HUES48 (cell line): ENCODE data around the gene PITRM1.
"Not testable (repeated sequence)": the region's sequence is repeated elsewhere in the genome, so short reads cannot be mapped to it uniquely, and the experiment has no call there.

Experiments used
- H3K27ac ChIP-seq: one replicate; pipeline ENCODE4 v1.7.0; 2013; ENCODE audit warnings: low read depth, low read length, inconsistent platforms
- H3K27me3 ChIP-seq: 2 replicates; pipeline ENCODE4 v1.6.1; 2013; ENCODE audit warnings: mild to moderate bottlenecking, low read length; ENCODE audit not compliant: control insufficient read depth, insufficient read depth
- H3K36me3 ChIP-seq: 2 replicates; pipeline ENCODE4 v1.6.1; 2013; ENCODE audit warnings: low read length; ENCODE audit not compliant: control insufficient read depth, insufficient read depth
- H3K4me1 ChIP-seq: 2 replicates; pipeline ENCODE4 v1.6.1; 2013; ENCODE audit warnings: mild to moderate bottlenecking, low read length; ENCODE audit not compliant: control insufficient read depth, insufficient read depth
- H3K4me3 ChIP-seq: 2 replicates; pipeline ENCODE4 v1.5.1; 2013; ENCODE audit warnings: mild to moderate bottlenecking, low read depth, low read length
- H3K9ac ChIP-seq: 2 replicates; pipeline ENCODE4 v1.6.1; 2013; ENCODE audit warnings: mild to moderate bottlenecking, low read depth, low read length, moderate library complexity
- H3K9me3 ChIP-seq: 2 replicates; pipeline ENCODE4 v1.6.1; 2013; ENCODE audit warnings: low read length; ENCODE audit not compliant: control insufficient read depth, insufficient read depth

The PITRM1 gene

GRCh38 chr10:3107426-3107961 is 65.1 kb downstream of the PITRM1 start:
- Histone ChIP-seq H3K36me3 (peaks cover 87% of the 10 kb centered on the region), H3K4me3 (no peak overlapping the region)

GRCh38 chr10:3106928-3107425 is 65.6 kb downstream of the PITRM1 start:
- Histone ChIP-seq H3K4me3 (no peak overlapping the region), H3K9me3 (no peaks in the 10 kb centered on the region), H3K4me1 (peaks cover 4% of the 10 kb centered on the region; the same call in 1 of the 2 replicates), H3K36me3 (peaks cover 82% of the 10 kb centered on the region), H3K9ac (no peak overlapping the region), H3K27me3 (no peaks in the 10 kb centered on the region), H3K27ac (no peak overlapping the region)

More at GRCh38 chr10:3107426-3107961, 65.1 kb downstream of the PITRM1 start:
- Histone ChIP-seq H3K4me1 (peaks cover 4% of the 10 kb centered on the region; the same call in 1 of the 2 replicates), H3K27me3 (no peaks in the 10 kb centered on the region), H3K9me3 (no peaks in the 10 kb centered on the region), H3K9ac (no peak overlapping the region), H3K27ac (no peak overlapping the region)

DNA sequence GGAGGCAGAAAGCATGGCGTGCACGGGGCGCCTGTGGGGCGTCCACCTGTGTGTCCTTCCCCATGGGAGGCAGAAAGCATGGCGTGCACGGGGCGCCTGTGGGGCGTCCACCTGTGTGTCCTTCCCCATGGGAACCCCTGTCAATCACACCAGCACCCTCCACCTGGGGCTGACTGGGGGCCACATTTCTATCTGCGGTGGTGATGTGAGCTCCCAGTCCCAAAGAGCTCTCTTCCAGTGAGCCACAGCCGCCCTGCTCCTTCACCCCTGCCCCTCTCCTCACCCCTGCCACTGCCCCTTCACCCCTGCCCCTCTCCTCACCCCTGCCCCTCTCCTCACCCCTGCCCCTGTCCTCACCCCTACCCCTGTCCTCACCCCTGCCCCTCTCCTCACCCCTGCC is 66.3 kb downstream of the PITRM1 start:
- H3K36me3 ChIP-seq = peaks cover 80% of the 10 kb centered on the region
- not testable (repeated sequence) for H3K9ac ChIP-seq, H3K27me3 ChIP-seq, H3K4me1 ChIP-seq, H3K9me3 ChIP-seq, H3K27ac ChIP-seq, H3K4me3 ChIP-seq

DNA sequence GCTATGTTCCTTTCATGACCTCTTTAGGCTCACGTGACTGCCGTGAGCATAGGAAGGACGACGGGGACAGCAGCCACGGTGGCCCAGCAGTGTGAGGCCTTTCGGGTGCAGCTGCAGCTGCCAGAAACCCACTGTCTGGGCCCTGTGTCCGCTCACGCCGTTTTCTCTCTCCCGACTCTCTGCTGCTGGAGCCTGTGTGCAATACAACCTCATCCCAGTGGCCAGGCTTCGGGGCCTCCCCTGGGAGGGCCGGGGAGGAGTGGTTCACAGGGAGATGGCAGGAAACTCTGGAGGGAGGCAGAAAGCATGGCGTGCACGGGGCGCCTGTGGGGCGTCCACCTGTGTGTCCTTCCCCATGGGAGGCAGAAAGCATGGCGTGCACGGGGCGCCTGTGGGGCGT is 66.7 kb downstream of the PITRM1 start:
- no peak overlapping the region for H3K4me3 ChIP-seq
- H3K9me3 ChIP-seq = no peaks in the 10 kb centered on the region
- H3K36me3 ChIP-seq = peaks cover 80% of the 10 kb centered on the region
- peaks cover 4% of the 10 kb centered on the region; the same call in 1 of the 2 replicates for H3K4me1 ChIP-seq
- no peak overlapping the region for H3K27ac ChIP-seq
- H3K9ac ChIP-seq = no peak overlapping the region
- no peaks in the 10 kb centered on the region for H3K27me3 ChIP-seq

- Histone ChIP-seq H3K27ac (no peak overlapping the region), H3K36me3 (peaks cover 80% of the 10 kb centered on the region), H3K27me3 (no peaks in the 10 kb centered on the region), H3K4me1 (peaks cover 4% of the 10 kb centered on the region; the same call in 1 of the 2 replicates), H3K9ac (no peak overlapping the region), H3K9me3 (no peaks in the 10 kb centered on the region), H3K4me3 (no peak overlapping the region)
These were observed 67.4 kb downstream of the PITRM1 start for GRCh38 chr10:3105166-3105565.

GRCh38 chr10:3104251-3104918 is 68.2 kb downstream of the PITRM1 start:
- Histone ChIP-seq H3K9me3 (no peaks in the 10 kb centered on the region), H3K27ac (no peak overlapping the region), H3K4me3 (no peak overlapping the region), H3K9ac (no peak overlapping the region), H3K4me1 (peaks cover 4% of the 10 kb centered on the region; the same call in 1 of the 2 replicates), H3K27me3 (no peaks in the 10 kb centered on the region), H3K36me3 (peaks cover 82% of the 10 kb centered on the region)

DNA sequence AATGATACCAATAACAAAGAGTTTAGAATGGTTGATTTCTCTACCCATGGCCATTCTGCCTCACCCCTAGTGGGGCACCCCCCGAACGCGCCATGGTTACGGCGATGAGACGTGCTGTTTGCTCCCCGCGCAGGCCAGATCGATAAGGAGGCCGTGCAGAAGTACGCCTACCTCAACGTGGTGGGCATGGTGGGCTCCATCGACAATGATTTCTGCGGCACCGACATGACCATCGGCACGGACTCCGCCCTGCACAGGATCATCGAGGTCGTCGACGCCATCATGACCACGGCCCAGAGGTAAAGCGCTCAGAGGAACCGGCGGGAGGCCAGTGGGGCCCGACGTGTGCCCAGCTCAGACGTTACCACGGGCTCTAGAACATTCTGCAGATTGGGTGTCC is 68.9 kb downstream of the PITRM1 start:
- Histone ChIP-seq H3K9ac (no peak overlapping the region), H3K27ac (no peak overlapping the region), H3K9me3 (no peaks in the 10 kb centered on the region), H3K36me3 (peaks cover 81% of the 10 kb centered on the region), H3K4me1 (peaks cover 4% of the 10 kb centered on the region; the same call in 1 of the 2 replicates), H3K27me3 (no peaks in the 10 kb centered on the region), H3K4me3 (no peak overlapping the region)

DNA sequence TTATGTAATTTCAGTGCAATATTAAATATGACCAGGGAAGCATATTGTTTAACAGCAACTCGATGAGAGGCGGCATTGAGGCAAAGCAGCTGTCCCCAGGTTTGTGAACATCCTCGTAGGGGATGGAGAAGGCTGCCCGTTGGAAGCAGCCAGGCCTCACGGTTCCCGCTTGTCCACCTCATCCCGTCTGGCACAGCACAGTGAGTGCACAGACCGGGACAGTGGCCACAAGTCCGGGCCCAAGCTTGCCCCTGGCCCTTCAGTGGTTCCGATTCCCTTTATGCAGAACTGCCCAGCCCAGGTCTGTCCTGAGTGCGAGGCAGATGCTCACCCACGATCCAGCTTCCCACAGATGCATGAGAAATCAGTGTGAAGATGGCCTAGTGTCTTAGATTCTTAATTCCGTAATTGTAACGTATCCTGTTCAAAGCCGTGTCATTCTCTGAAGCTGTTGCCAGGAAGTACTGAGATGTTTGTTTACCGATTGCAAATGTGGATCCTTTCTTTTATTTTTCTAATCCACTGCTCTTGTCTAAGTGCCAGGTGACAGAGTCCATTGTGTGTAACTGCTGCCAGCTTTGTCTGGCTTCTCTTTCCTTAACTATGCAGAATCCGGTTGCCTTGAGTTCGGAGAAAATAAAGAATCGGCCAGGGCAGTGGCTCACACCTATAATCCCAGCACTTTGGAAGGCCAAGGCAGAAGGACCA is 69.7 kb downstream of the PITRM1 start:
- Histone ChIP-seq H3K4me3 (no peak overlapping the region), H3K36me3 (peaks cover 73% of the 10 kb centered on the region), H3K27me3 (no peaks in the 10 kb centered on the region), H3K4me1 (peaks cover 4% of the 10 kb centered on the region; the same call in 1 of the 2 replicates), H3K9me3 (no peaks in the 10 kb centered on the region), H3K9ac (no peak overlapping the region), H3K27ac (no peak overlapping the region)

DNA sequence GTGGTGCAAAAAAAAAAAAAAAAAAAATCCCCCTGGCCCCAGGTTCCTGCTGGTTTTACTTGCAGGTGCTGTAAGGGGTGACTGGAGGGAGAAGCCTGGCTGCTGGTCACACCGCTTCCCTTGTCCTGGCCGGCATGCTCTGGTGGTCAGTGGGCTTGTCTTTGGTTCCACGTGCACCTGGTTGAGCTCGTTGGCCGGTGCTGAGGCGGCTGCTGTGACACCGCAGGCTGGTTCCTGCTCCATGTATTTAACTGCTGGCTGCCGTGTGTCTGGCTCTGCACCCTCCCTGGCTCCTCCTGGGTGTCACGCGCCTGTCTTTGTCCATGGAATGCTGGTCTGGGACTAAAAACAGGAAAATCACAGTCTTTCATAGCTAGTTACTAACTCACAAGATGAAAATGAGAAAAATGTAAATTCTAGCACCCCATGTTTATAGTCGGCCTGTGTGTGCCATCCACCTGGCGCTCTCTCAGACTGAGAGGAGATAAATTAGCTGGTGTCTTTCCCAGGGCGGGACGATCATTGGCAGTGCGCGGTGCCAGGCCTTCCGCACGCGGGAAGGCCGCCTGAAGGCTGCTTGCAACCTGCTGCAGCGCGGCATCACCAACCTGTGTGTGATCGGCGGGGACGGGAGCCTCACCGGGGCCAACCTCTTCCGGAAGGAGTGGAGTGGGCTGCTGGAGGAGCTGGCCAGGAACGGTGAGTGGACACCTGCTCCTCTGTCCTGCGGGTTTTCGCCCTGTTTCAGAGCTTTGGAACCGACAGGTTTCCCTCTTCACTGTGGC is 71.5 kb downstream of the PITRM1 start:
- H3K36me3 ChIP-seq = peaks cover 63% of the 10 kb centered on the region

GRCh38 chr10:3100093-3100792 is 72.3 kb downstream of the PITRM1 start:
- no peaks in the 10 kb centered on the region for H3K9me3 ChIP-seq
- no peak overlapping the region for H3K4me3 ChIP-seq
- no peak overlapping the region for H3K9ac ChIP-seq
- no peak overlapping the region for H3K27ac ChIP-seq
- H3K4me1 ChIP-seq = peaks cover 9% of the 10 kb centered on the region
- peaks cover 59% of the 10 kb centered on the region for H3K36me3 ChIP-seq
- H3K27me3 ChIP-seq = no peaks in the 10 kb centered on the region

More for the DNA sequence above, 71.5 kb downstream of the PITRM1 start:
- Histone ChIP-seq H3K9ac (no peak overlapping the region), H3K9me3 (no peaks in the 10 kb centered on the region), H3K4me1 (peaks cover 4% of the 10 kb centered on the region; the same call in 1 of the 2 replicates), H3K4me3 (no peak overlapping the region), H3K27ac (no peak overlapping the region), H3K27me3 (no peaks in the 10 kb centered on the region)
